Measurements from ENCODE around the gene NKX2-3. TPM values are rescaled to one million over a fixed set of nuclear protein-coding genes. Genes with fewer than 3 reads are reported as not detected.
A peak's percentile ranks its signal among the peaks of the same experiment; 100 is the strongest.

Gene NKX2-3
- total and polyA plus RNA-seq, 8 donors: 0.28 to 6.2 (median 1.3) TPM

GRCh38 chr10:99523251-99523773 lies 9.4 kb upstream of the NKX2-3 start:
- Histone ChIP-seq H3K4me3 (peak overlapping the region in 1 of 4 donors; percentile 14), H3K9me3 (no peaks in the 10 kb centered on the region), H3K27ac (no peak overlapping the region), H3K36me3 (no peaks in the 10 kb centered on the region), H3K4me1 (peaks cover 0 to 7% (median 4%) of the 10 kb centered on the region in 3 donors), H3K27me3 (peaks cover 5 to 49% (median 15%) of the 10 kb centered on the region in 4 donors)
- DNase-seq (no peak), ATAC-seq (peak in 1 of 4 donors; percentile 28), FAIRE-seq (no peak)
- intact Hi-C loops (cut with DNase I): no loop called here
- no peak for TF ChIP-seq CTCF (IDR thresholded peaks at IDR 0.05)
- WGBS, 2 donors: 2 to 3% methylated on average over 24 to 25 of the region's 25 CpGs

GRCh38 chr10:99524050-99524666 lies 8.6 kb upstream of the NKX2-3 start:
- Histone ChIP-seq H3K36me3 (no peaks in the 10 kb centered on the region), H3K4me3 (peak overlapping the region in 1 of 4 donors; percentile 14), H3K27me3 (peaks cover 7 to 49% (median 18%) of the 10 kb centered on the region in 4 donors), H3K27ac (no peak overlapping the region), H3K4me1 (peaks cover 0 to 7% (median 4%) of the 10 kb centered on the region in 3 donors), H3K9me3 (no peaks in the 10 kb centered on the region)
- intact Hi-C loops (cut with DNase I): no loop called here
- 17 to 27% methylated on average over 10 of the region's 10 CpGs for WGBS, 2 donors
- DNase-seq (no peak), FAIRE-seq (no peak), ATAC-seq (no peak)
- TF ChIP-seq CTCF (IDR thresholded peaks at IDR 0.05): no peak

- Histone ChIP-seq H3K4me1 (peaks cover 0 to 6% (median 4%) of the 10 kb centered on the region in 3 donors), H3K4me3 (no peak overlapping the region), H3K36me3 (no peaks in the 10 kb centered on the region), H3K27ac (no peak overlapping the region), H3K9me3 (no peaks in the 10 kb centered on the region), H3K27me3 (peaks cover 9 to 48% (median 20%) of the 10 kb centered on the region in 4 donors)
- TF ChIP-seq CTCF (IDR thresholded peaks at IDR 0.05): no peak
- FAIRE-seq (no peak), ATAC-seq (no peak), DNase-seq (no peak)
- intact Hi-C loops (cut with DNase I): no loop called here
- 46 to 49% methylated on average over 10 of the region's 10 CpGs for WGBS, 2 donors
Observed at GRCh38 chr10:99524736-99525380, 7.9 kb upstream of the NKX2-3 start.

GRCh38 chr10:99525897-99526296 lies 6.8 kb upstream of the NKX2-3 start:
- ATAC-seq: no peak
- H3K27ac ChIP-seq: no peak overlapping the region
- no peak for FAIRE-seq
- H3K4me1 ChIP-seq: peaks cover 0 to 4% (median 0%) of the 10 kb centered on the region in 3 donors
- intact Hi-C loops (cut with DNase I): no loop called here
- no peaks in the 10 kb centered on the region for H3K36me3 ChIP-seq
- no peak for DNase-seq
- no peak overlapping the region for H3K4me3 ChIP-seq
- H3K9me3 ChIP-seq: no peaks in the 10 kb centered on the region
- TF ChIP-seq CTCF (IDR thresholded peaks at IDR 0.05): no peak
- H3K27me3 ChIP-seq: peaks cover 12 to 57% (median 25%) of the 10 kb centered on the region in 4 donors
